HEK293 (cell line): ENCODE results near the gene BTBD2.

Experiments used
- CTCF ChIA-PET: fragments of 350-600 bp; formaldehyde crosslinking; extraction: SDS; loops from one replicate; lab custom pipeline; 2021; ENCODE audit warnings: antibody characterized with exemption; lab: Yijun Ruan, JAX
- POLR2A ChIA-PET: fragments of 300-600 bp; formaldehyde crosslinking; extraction: SDS; loops from one replicate; lab custom pipeline; 2020; ENCODE audit warnings: antibody characterized with exemption, inconsistent platforms; lab: Yijun Ruan, JAX
- H3K27ac ChIP-seq: fragments of 200-500 bp; sonication (Bioruptor generic); 2 replicates; pipeline ENCODE4 v1.5.1; 2014; ENCODE audit warnings: low read depth, low read length, control low read depth, inconsistent platforms; ENCODE audit errors: extremely low read depth
- H3K36me3 ChIP-seq, 2 experiments: fragments of 200-500 bp in 1 of 2; sonication (Bioruptor generic) in 1 of 2; 1 replicate in 1 of 2; 2 replicates in 1 of 2; pipeline ENCODE4 v1.5.1; 2014 to 2017; ENCODE audit warnings: inconsistent platforms in 2 of 2, low read length in 2 of 2; ENCODE audit not compliant: control insufficient read depth in 2 of 2, insufficient read depth in 1 of 2
- H3K4me1 ChIP-seq: fragments of 200-500 bp; sonication (Bioruptor generic); 2 replicates; pipeline ENCODE4 v1.5.1; 2014; ENCODE audit warnings: mild to moderate bottlenecking, low read length, inconsistent platforms; ENCODE audit not compliant: control insufficient read depth, insufficient read depth
- H3K4me3 ChIP-seq: 2 replicates; pipeline ENCODE4 v1.5.1; 2011; ENCODE audit warnings: low read depth, mild to moderate bottlenecking, control low read depth, low read length, moderate library complexity
- H3K9me3 ChIP-seq: fragments of 200-500 bp; sonication (Bioruptor generic); 2 replicates; pipeline ENCODE4 v1.5.1; 2014; ENCODE audit warnings: low read depth, low read length, inconsistent platforms; ENCODE audit not compliant: control insufficient read depth, insufficient read depth
- BCL11A ChIP-seq: fragments of 450-650 bp; formaldehyde crosslinking; IDR thresholded peaks from 2 replicates; pipeline ENCODE4 v1.5.1; 2016; ENCODE audit warnings: low read depth, missing biosample characterization, missing genetic modification characterization
- BCL11B ChIP-seq: fragments of 450-650 bp; formaldehyde crosslinking; IDR thresholded peaks from 2 replicates; pipeline ENCODE4 v1.5.1; 2016; ENCODE audit warnings: low read depth, missing biosample characterization, missing genetic modification characterization
- GFI1B ChIP-seq: fragments of 450-650 bp; formaldehyde crosslinking; IDR thresholded peaks from 2 replicates; pipeline ENCODE4 v1.5.1; 2016; ENCODE audit warnings: missing biosample characterization, missing genetic modification characterization
- KLF1 ChIP-seq: fragments of 450-650 bp; formaldehyde crosslinking; IDR thresholded peaks from 2 replicates; pipeline ENCODE4 v1.5.1; 2016; ENCODE audit warnings: missing biosample characterization, missing genetic modification characterization
- KLF8 ChIP-seq: fragments of 450-650 bp; formaldehyde crosslinking; IDR thresholded peaks from 2 replicates; pipeline ENCODE4 v1.5.1; 2016; ENCODE audit warnings: missing biosample characterization, missing genetic modification characterization
- KLF9 ChIP-seq: fragments of 450-650 bp; formaldehyde crosslinking; IDR thresholded peaks from 2 replicates; pipeline ENCODE4 v1.5.1; 2016; ENCODE audit warnings: missing biosample characterization, missing genetic modification characterization, low read depth
- MEIS1 ChIP-seq: sonication (generic); formaldehyde crosslinking; IDR thresholded peaks from 2 replicates; pipeline ENCODE4 v1.8.1; 2022; ENCODE audit warnings: missing genetic modification reagents, mild to moderate bottlenecking, borderline replicate concordance
- OSR2 ChIP-seq: fragments of 450-650 bp; formaldehyde crosslinking; IDR thresholded peaks from 2 replicates; pipeline ENCODE4 v1.5.1; 2016; ENCODE audit warnings: missing biosample characterization, missing genetic modification characterization
- SP2 ChIP-seq: fragments of 450-650 bp; formaldehyde crosslinking; IDR thresholded peaks from 2 replicates; pipeline ENCODE4 v1.5.1; 2016; ENCODE audit warnings: missing biosample characterization, missing genetic modification characterization
- SP3 ChIP-seq: fragments of 450-650 bp; formaldehyde crosslinking; IDR thresholded peaks from 2 replicates; pipeline ENCODE4 v1.5.1; 2016; ENCODE audit warnings: missing biosample characterization, missing genetic modification characterization
- TCF7L2 ChIP-seq: IDR thresholded peaks from 2 replicates; pipeline ENCODE4 v1.6.1; 2011; ENCODE audit warnings: low read depth, mild to moderate bottlenecking, inconsistent platforms, low read length, moderate library complexity, borderline replicate concordance
- YY1 ChIP-seq: fragments of 450-650 bp; formaldehyde crosslinking; IDR thresholded peaks from 2 replicates; pipeline ENCODE4 v1.5.1; 2018; ENCODE audit warnings: missing biosample characterization, missing genetic modification characterization
- ZBTB1 ChIP-seq: fragments of 450-650 bp; formaldehyde crosslinking; IDR thresholded peaks from 2 replicates; pipeline ENCODE4 v1.5.1; 2016; ENCODE audit warnings: missing biosample characterization, missing genetic modification characterization
- ZBTB20 ChIP-seq: fragments of 450-650 bp; formaldehyde crosslinking; IDR thresholded peaks from 2 replicates; pipeline ENCODE4 v1.5.1; 2016; ENCODE audit warnings: missing biosample characterization, missing genetic modification characterization
- ZEB2 ChIP-seq: fragments of 450-650 bp; formaldehyde crosslinking; IDR thresholded peaks from 2 replicates; pipeline ENCODE4 v1.5.1; 2016; ENCODE audit warnings: missing biosample characterization, missing genetic modification characterization
- ZNF114 ChIP-seq: fragments of 450-650 bp; formaldehyde crosslinking; IDR thresholded peaks from 2 replicates; pipeline ENCODE4 v1.5.0; 2017; ENCODE audit warnings: missing biosample characterization, missing genetic modification characterization
- ZNF184 ChIP-seq: fragments of 450-650 bp; IDR thresholded peaks from 2 replicates; pipeline ENCODE4 v1.5.1; 2018; ENCODE audit warnings: missing biosample characterization, mild to moderate bottlenecking, missing genetic modification characterization
- ZNF302 ChIP-seq: fragments of 450-650 bp; formaldehyde crosslinking; IDR thresholded peaks from 2 replicates; pipeline ENCODE4 v1.5.1; 2016; ENCODE audit warnings: missing biosample characterization, missing genetic modification characterization, low read depth
- ZNF311 ChIP-seq: fragments of 450-650 bp; formaldehyde crosslinking; IDR thresholded peaks from 2 replicates; pipeline ENCODE4 v1.5.1; 2017; ENCODE audit warnings: missing biosample characterization, missing genetic modification characterization, borderline replicate concordance
- ZNF341 ChIP-seq: fragments of 450-650 bp; formaldehyde crosslinking; IDR thresholded peaks from 2 replicates; pipeline ENCODE4; 2016; ENCODE audit warnings: low read depth, missing biosample characterization, missing genetic modification characterization
- ZNF473 ChIP-seq: fragments of 450-650 bp; formaldehyde crosslinking; IDR thresholded peaks from 2 replicates; pipeline ENCODE4 v1.5.1; 2017; ENCODE audit warnings: missing biosample characterization, missing genetic modification characterization
- ZNF621 ChIP-seq: fragments of 450-650 bp; formaldehyde crosslinking; IDR thresholded peaks from 2 replicates; pipeline ENCODE4 v1.5.1; 2017; ENCODE audit warnings: missing biosample characterization, missing genetic modification characterization
- ZNF624 ChIP-seq: fragments of 450-650 bp; formaldehyde crosslinking; IDR thresholded peaks from 2 replicates; pipeline ENCODE4 v1.5.1; 2017; ENCODE audit warnings: missing biosample characterization, missing genetic modification characterization
- ZNF629 ChIP-seq: fragments of 450-650 bp; formaldehyde crosslinking; IDR thresholded peaks from 2 replicates; pipeline ENCODE4 v1.5.1; 2017; ENCODE audit warnings: missing biosample characterization, missing genetic modification characterization
- ZNF677 ChIP-seq: fragments of 450-650 bp; IDR thresholded peaks from 2 replicates; pipeline ENCODE4 v1.5.0; 2018; ENCODE audit warnings: missing biosample characterization, mild to moderate bottlenecking, missing genetic modification characterization, moderate library complexity
- ZNF776 ChIP-seq: fragments of 450-650 bp; formaldehyde crosslinking; IDR thresholded peaks from 2 replicates; pipeline ENCODE4 v1.5.0; 2017; ENCODE audit warnings: missing biosample characterization, missing genetic modification characterization, borderline replicate concordance
- ZNF777 ChIP-seq: fragments of 450-650 bp; formaldehyde crosslinking; IDR thresholded peaks from 2 replicates; pipeline ENCODE4 v1.5.1; 2017; ENCODE audit warnings: missing biosample characterization, missing genetic modification characterization, borderline replicate concordance
- ZSCAN23 ChIP-seq: fragments of 450-650 bp; formaldehyde crosslinking; IDR thresholded peaks from 2 replicates; pipeline ENCODE4 v1.5.1; 2016; ENCODE audit warnings: missing biosample characterization, missing genetic modification characterization
- TF ChIP-seq, protein P1 (sequence below): fragments of 450-650 bp; formaldehyde crosslinking; IDR thresholded peaks from 2 replicates; pipeline ENCODE4 v1.5.1; 2016; ENCODE audit warnings: missing biosample characterization, missing genetic modification characterization
- TF ChIP-seq, protein P2 (sequence below): fragments of 450-650 bp; formaldehyde crosslinking; IDR thresholded peaks from 2 replicates; pipeline ENCODE4 v1.5.1; 2016; ENCODE audit warnings: missing biosample characterization, missing genetic modification characterization
- TF ChIP-seq, protein P3 (sequence below): fragments of 450-650 bp; formaldehyde crosslinking; IDR thresholded peaks from 2 replicates; pipeline ENCODE4 v1.5.1; 2016; ENCODE audit warnings: missing biosample characterization, missing genetic modification characterization
- TF ChIP-seq, protein P4 (sequence below): fragments of 450-650 bp; formaldehyde crosslinking; IDR thresholded peaks from 2 replicates; pipeline ENCODE4 v1.5.1; 2017; ENCODE audit warnings: missing biosample characterization, missing genetic modification characterization

The BTBD2 gene

DNA sequence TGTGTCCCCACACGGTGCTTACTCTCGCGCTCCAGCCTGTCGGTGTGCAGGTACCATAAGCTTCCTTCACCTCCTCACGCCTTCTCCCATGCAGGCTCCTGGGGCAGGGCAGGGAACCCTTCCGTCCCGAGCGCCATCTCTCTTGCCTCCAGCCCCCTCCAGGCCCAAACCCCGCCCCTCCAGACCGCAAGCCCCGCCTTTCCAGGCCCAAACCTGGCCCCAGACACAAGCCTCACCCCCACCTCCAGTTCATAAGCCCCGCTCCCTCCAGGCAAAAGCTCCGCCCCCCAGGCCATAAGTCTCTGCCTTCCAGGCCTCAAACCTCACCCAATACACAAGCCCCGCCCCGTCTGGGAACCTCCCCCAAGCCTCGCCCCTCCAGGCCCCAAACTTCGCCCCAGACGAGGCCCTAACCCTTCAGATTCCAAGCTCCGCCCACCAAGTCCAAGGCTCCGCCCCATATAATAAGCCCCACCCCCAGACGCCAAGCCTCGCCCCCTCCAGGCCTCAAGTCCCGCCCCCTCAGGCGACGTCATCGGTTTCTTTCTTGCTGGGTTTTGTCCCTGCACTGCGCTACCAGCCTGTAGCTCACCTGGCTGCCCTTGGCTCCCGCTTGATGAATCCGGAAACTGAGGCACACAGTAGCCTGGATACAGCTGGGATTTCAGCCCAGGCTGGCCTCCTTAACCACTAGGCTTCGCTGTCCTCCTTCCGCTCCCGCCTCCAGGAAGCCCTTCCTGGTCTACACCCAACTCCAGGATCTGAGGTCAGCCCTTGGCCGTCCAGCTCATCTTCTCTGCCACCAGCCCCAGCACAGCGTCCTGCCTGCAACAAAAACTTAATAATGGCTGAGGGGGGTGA lies 19.4 kb upstream of the BTBD2 start:
- Histone ChIP-seq H3K4me3 (no peak overlapping the region), H3K36me3 (peaks cover 0 to 18% of the 10 kb centered on the region in 2 experiments; a peak in 1 of 3 replicates), H3K27ac (no peak overlapping the region), H3K4me1 (peaks cover 6% of the 10 kb centered on the region; the same call in 1 of the 2 replicates), H3K9me3 (no peaks in the 10 kb centered on the region)
- POLR2A ChIA-PET = interaction anchor here (0.5 to 3.2 kb wide), 6 partner anchors 14 to 124 kb away, joined by 3 to 17 read pairs (median 4); no protein-coding TSS in a partner anchor
- CTCF ChIA-PET = interaction anchor here (0.6 to 1.0 kb wide), 2 partner anchors 16 to 35 kb away, joined by 3 to 7 read pairs; no protein-coding TSS in a partner anchor
- TF ChIP-seq MEIS1 = no peak
- no peak for TF ChIP-seq ZEB2
- peak; percentile 30; the same call in 1 of the 2 replicates for TF ChIP-seq KLF9 (tag by site-specific recombination)
- no peak for TF ChIP-seq ZBTB20 (tag by site-specific recombination)
- TF ChIP-seq ZNF302 (tag by site-specific recombination) = no peak
- TF ChIP-seq, protein P1, sequence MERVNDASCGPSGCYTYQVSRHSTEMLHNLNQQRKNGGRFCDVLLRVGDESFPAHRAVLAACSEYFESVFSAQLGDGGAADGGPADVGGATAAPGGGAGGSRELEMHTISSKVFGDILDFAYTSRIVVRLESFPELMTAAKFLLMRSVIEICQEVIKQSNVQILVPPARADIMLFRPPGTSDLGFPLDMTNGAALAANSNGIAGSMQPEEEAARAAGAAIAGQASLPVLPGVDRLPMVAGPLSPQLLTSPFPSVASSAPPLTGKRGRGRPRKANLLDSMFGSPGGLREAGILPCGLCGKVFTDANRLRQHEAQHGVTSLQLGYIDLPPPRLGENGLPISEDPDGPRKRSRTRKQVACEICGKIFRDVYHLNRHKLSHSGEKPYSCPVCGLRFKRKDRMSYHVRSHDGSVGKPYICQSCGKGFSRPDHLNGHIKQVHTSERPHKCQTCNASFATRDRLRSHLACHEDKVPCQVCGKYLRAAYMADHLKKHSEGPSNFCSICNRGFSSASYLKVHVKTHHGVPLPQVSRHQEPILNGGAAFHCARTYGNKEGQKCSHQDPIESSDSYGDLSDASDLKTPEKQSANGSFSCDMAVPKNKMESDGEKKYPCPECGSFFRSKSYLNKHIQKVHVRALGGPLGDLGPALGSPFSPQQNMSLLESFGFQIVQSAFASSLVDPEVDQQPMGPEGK (tag by site-specific recombination) = peak; percentile 34; the same call in 1 of the 2 replicates
- no peak for TF ChIP-seq ZNF341 (tag by site-specific recombination)
- TF ChIP-seq OSR2 = no peak
- peak; percentile 80 for TF ChIP-seq SP3 (tag by site-specific recombination)
- TF ChIP-seq ZNF677 (tag by site-specific recombination) = no peak
- TF ChIP-seq ZNF777 (tag by site-specific recombination) = no peak
- TF ChIP-seq, protein P2, sequence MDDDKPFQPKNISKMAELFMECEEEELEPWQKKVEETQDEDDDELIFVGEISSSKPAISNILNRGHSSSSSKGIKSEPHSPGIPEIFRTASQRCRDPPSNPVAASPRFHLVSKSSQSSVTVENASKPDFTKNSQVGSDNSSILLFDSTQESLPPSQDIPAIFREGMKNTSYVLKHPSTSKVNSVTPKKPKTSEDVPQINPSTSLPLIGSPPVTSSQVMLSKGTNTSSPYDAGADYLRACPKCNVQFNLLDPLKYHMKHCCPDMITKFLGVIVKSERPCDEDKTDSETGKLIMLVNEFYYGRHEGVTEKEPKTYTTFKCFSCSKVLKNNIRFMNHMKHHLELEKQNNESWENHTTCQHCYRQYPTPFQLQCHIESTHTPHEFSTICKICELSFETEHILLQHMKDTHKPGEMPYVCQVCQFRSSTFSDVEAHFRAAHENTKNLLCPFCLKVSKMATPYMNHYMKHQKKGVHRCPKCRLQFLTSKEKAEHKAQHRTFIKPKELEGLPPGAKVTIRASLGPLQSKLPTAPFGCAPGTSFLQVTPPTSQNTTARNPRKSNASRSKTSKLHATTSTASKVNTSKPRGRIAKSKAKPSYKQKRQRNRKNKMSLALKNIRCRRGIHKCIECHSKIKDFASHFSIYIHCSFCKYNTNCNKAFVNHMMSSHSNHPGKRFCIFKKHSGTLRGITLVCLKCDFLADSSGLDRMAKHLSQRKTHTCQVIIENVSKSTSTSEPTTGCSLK (tag by site-specific recombination) = no peak
- TF ChIP-seq ZSCAN23 (tag by site-specific recombination) = no peak
- TF ChIP-seq TCF7L2 = no peak
- TF ChIP-seq, protein P3, sequence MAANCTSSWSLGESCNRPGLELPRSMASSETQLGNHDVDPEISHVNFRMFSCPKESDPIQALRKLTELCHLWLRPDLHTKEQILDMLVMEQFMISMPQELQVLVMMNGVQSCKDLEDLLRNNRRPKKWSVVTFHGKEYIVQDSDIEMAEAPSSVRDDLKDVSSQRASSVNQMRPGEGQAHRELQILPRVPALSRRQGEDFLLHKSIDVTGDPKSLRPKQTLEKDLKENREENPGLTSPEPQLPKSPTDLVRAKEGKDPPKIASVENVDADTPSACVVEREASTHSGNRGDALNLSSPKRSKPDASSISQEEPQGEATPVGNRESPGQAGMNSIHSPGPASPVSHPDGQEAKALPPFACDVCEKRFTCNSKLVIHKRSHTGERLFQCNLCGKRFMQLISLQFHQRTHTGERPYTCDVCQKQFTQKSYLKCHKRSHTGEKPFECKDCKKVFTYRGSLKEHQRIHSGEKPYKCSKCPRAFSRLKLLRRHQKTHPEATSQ (tag by site-specific recombination) = no peak
- TF ChIP-seq ZNF624 = no peak
- peak; percentile 88 for TF ChIP-seq KLF1
- TF ChIP-seq ZNF114 (tag by site-specific recombination) = no peak
- no peak for TF ChIP-seq ZNF776 (tag by site-specific recombination)
- no peak for TF ChIP-seq GFI1B (tag by site-specific recombination)
- TF ChIP-seq YY1 (tag by site-specific recombination) = no peak
- no peak for TF ChIP-seq ZNF473 (tag by site-specific recombination)
- no peak for TF ChIP-seq ZNF621 (tag by site-specific recombination)
- TF ChIP-seq, protein P4, sequence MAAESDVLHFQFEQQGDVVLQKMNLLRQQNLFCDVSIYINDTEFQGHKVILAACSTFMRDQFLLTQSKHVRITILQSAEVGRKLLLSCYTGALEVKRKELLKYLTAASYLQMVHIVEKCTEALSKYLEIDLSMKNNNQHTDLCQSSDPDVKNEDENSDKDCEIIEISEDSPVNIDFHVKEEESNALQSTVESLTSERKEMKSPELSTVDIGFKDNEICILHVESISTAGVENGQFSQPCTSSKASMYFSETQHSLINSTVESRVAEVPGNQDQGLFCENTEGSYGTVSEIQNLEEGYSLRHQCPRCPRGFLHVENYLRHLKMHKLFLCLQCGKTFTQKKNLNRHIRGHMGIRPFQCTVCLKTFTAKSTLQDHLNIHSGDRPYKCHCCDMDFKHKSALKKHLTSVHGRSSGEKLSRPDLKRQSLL (tag by site-specific recombination) = no peak
- no peak for TF ChIP-seq ZBTB1 (tag by site-specific recombination)
- TF ChIP-seq SP2 (tag by site-specific recombination) = peak; percentile 63
- TF ChIP-seq ZNF311 (tag by site-specific recombination) = no peak
- 0 out of 2 replicates have a peak, but pooled peaks have one; percentile 4 for TF ChIP-seq ZNF184 (tag by site-specific recombination)
- peak; percentile 89 for TF ChIP-seq KLF8 (tag by site-specific recombination)
- TF ChIP-seq BCL11A (tag by site-specific recombination) = no peak
- TF ChIP-seq BCL11B (tag by site-specific recombination) = no peak
- no peak for TF ChIP-seq ZNF629 (tag by site-specific recombination)
